NOMO-1 treated with DMSO at 0.1 percent for 48 hours (cell line): ENCODE measurements around the gene POU2AF1.

Source experiments
- DNase-seq: peaks from one replicate; lab custom pipeline; 2025; ENCODE audit not compliant: unreplicated experiment; lab: John Stamatoyannopoulos, UW

Gene POU2AF1

DNA sequence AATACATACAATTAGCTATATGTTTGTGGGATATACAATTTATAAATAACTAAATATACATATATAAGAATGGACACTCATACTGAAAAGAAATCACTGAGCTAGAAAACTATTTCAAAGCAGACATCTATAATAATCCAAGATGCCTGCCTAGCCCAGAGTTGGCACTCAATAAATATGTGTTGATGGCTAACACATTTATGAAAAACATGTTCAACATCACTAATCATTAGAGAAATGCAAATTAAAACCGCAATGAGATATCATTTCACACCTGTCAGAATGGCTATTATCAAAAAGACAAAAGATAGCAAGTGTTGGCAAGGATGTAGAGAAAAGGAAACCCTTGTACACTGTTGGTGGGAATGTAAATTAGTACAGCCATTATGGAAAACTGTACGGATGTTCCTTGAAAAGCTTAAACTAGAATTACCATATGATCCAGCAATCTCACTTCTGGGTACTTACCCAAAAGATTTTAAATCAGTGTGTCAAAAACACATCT is 29.8 kb downstream of the POU2AF1 start:
- DNase-seq = no peak

DNA sequence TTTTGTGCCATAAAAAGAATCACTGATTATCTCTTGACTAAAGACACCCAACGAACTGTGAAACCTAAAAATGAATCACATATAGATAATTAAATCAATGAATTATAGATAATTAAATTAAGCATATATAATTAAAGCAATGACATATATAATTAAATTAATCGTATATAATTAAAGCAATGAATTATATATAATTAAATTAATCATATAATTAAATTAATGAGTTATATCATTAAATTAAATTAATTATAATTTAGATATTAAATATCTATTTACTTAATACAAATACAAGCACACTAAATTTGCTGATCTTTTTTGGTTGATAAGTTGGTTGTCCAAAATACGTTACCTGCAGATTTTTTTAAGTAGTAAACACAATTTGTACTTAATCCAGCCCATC is 30.9 kb downstream of the POU2AF1 start:
- no peak for DNase-seq

DNA sequence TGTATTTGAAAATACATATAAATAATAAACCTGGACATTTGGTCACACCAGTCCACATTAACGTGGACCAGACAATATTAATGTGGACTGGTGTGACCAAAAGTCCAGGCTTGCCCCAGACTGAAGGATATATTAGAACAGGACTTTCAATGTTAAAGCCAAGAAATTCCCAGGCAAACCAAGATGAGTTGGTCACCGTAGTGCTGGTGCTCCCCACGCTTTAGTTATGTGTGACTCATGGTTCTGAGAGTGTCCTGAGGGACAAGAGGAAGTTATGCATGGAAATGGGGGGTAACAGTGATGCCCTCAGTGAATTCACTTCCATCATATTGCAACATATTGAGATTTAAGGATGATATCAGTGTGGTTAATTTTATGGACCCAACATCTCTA is 31.4 kb downstream of the POU2AF1 start:
- no peak for DNase-seq

DNA sequence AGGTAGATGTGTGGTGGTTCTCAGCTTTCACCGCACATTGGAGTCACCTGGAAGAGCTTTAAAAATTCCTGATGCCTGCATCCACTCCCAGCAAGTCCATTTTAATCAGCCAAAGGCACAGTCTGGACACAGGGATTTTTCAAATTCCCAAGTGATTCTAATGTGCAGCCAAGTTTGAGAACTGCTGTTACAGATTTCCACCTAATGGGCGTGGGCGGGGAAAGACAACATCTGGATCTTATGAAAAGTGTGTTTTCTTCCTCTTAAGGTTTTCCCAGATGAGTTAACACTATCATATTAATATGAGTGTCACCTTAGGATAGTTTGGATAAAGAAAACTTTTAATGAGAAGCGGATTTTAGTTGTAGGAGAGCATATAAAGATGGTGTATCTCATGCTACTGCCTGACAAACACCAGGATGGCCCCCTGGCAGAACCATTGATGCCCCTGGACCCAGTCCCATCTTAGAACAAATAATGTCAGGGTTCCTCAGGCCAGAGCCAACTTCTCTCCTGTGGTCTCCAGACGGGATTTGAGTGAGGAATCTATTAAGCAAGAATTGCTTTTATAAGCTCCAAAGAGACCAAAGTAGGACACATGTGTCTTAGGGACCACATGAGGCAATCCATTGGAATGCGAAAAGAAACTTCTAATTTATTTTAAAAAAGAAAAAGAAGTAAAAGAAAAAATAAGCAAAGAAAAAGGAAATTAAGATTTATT is 31.9 kb downstream of the POU2AF1 start:
- DNase-seq = no peak

DNA sequence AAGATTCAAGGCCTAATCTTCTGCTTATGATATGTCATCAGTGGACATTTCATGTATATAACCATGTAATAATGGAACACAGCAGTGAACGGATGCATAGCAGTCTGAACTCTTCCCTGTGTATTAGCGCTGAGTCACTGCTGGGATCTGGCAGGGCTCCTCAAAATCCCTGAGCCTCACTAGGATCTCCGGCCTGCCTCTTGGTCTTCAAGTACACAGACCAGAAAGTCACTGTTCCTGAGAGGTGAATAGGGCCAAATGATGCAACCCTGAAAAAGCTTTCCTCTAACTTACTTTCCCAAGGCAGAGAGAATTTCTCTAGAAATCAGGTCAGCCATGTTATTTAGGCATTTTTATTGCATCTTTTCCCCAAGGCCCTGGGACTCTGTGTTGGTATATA is 35.0 kb downstream of the POU2AF1 start:
- no peak for DNase-seq

DNA sequence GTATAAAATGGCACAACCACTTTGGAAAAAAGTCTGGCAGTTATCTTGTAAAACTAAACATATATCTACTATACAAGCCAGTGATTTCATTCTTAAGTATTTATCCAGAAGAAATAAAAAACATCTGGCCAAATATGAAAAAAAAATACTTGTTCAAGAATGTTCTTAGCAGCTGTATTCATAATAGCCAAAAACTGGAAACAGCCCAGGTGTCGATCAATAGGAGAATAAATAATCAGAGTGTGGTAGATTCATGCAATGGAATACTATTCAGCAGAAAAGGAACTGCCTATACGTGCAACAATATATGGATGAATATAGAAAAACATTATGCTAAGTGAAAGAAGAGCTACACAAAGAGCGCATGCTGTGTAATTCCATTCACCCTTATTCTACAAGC is 36.7 kb downstream of the POU2AF1 start:
- no peak for DNase-seq

DNA sequence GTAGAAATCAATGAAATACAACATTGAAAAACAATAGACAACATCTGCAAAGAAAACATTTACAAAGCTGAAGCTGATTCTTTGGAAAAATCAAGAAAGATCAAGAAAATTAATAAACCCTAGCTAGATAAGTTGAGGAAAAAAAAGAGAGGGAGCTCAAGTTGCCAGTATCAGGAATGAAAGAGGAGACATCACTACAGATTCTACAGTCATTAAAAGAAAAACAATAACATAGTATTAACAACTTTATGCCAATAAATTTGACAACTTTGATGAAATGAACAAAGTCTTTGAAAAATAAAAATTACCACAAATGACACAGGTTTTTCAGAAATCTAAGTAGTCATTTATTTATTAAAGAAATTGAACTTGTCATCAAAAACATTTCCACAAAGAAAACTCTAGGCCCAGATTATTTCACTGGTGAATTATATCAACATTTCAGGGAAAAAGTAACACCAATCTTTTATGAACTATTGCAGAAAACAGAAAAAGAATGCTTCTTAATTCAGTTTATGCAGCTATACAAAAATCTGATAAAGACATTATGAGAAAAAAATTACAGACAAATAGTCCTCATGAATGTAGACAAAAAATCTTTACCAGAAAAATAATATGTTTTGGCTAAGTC is 39.2 kb downstream of the POU2AF1 start:
- DNase-seq = no peak

DNA sequence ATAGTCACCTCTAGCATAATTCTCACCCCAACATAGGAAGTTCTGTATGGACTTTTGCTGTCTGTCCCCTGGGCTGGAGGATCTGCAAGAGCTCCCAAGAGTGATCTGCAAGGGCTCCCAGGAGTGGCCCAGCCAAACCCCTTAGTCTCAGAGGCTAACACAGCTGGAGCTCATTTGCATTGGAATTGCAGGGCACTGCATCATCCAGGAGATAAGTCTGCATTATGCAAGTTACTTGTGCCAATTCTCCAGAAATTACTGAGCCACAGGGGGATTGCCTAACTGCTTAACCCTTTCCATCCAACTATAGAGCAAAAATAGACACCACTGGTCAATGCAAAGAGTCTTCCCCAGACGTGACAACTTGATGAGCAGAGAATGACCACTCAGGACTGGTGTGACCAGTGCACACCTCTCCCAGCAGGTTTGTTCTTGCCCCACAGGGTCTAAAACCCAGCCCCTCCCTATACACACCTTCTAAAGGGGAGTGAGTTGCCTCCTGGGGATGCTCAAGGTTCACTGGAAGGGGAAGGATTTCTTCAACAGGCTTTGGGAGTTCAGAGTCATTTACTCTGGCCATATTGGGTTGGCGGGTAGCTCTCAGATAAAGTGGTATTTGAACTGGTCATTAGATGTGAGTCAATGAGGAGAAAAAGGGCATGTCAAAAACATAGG is 42.4 kb downstream of the POU2AF1 start:
- DNase-seq = no peak

DNA sequence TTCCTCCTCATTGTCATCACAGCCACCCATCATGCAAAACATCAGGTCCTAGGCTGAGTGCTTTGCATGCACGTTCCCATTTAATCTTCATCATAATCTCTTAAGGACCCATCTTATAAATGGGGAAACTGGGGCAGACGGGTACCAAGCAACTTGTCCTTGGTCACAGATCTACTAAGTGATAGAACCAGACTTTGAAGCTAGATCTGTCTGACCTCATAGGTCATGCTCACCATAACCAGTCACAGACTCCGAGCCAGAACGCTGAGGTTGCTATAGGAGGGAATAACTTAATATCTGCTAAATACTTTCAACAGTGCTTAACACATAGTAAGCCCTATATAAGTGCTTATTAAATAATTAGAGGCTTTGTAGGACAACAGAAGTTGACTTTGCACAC is 43.0 kb downstream of the POU2AF1 start:
- DNase-seq = no peak

DNA sequence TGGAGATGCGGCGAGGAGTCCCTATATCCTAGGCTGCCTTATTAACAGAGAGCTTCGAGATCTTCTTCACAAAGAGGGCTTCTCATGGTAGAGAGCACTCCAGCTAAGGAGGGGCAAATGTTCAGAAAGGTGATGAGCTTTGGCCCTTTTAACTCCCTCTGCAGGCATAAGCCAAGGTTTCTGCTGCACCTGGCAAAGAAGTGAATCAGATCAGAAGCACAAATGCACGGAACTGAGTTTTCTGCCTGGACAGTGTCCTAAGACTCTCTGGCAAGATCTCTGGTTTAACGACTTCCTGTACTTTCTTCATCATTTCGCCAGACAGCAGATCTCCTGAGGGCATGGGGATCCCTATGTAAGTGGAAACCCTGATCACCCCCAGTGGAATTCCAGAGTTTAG is 43.5 kb downstream of the POU2AF1 start:
- DNase-seq = peak; percentile 3

DNA sequence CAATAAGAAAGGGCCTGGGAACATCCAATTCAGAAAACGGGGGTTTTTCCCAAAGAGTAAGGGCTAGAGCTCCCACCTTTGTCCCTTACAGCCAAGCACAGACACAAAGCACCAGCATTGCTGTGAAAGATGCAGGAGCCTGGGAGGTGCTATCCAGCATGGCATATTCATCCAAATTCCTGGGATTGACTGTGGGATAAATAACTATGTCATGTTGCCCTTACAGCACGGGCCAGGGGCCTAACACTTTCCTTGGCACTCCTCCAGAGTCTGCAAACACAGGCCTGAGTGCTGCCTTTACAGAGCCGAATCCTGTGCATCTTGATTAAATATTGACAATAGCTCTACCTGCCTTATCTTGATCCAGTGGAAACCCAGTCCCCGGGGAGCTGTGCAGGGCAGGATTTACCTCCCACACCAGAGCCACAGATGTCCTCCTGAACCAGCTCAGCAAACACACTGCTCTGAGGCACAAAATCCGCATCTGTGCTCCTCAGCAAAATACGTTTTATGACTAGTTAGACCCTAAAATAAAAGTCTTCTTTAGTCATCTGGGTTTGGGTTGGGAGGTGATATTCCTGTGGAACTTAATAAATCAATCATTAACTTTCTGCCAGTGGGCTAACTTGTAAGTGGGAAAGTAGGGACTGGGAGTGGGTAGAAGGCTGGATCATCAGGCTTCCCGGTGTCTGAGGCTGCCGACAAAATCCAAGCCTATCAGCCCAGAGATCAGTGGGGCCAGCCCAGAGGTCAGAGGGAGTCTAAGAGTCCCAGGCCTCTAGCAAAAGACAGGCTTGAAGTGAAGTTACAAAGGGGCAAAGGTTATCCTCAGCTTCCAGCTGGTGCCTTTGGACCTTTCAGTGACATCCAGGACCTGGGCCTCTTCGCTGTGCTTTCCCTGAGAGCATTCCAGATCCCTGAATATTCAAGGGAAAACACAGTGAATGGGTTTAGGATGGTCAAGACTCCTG is 44.3 kb downstream of the POU2AF1 start:
- DNase-seq = no peak

DNA sequence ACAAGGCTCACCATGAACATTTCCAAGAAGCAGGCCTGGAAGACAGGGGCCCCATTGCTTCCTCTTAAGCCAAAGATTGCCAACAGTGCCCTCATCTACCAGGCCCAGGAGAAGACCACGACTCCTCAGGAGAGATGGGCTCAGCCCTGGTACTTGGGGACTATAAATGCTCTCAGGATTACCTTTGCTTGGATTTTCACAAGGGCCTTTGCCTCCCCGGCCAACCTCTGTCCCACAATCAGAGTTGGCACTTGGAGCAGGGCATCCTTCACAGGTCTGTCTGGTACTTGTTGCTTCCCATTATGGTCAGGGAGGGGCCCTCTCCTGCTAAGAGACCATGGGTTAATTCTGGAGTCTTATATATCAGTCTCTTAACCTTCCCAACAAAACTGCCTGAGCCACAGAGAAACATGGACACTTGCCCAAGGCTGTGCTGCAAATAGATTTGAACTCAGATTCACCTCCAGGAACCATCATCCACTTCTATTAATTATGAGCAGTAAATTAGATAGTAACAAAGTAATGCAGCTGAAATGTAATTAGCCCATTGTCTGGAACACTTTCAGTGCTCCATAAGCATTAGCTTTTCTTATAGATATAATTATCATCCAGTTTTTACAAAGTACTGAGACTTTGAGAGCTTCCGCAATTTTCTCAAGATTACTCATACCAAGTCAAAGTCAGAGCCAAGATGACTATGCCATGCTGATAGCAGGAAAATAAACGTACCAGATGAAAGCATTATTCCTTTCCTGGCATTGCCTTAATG is 47.2 kb downstream of the POU2AF1 start:
- DNase-seq = no peak

DNA sequence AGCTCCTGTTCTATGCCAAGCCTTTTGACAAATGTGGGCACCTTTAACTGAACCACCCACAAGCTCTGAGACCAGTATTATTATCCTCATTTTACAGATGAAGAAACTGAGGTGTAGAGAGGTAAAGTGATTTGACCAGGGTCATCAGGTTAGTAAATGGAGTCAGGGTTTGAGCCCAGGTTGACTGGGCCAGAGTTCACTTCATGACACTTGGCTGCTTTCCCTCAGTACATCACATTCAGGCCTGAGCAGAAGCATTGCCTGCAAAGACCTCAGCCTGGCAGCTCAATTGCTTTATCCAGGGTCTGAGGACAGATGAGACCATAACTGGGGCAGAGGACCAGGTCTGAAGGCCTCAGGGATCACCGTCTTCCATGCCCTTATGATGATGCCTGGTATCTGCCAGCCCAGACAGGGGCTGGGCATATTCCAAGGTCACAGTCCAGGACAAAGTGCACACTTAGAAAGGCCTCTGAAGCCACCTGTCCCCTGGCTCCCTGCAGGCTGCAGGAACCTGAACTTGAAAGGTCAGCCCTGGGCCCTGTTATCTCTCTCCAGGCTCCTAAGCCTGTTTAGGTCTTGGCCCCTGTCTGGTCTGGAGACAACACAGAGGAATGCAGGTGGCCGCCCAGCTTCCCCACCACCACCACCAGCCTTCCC is 48.7 kb downstream of the POU2AF1 start:
- no peak for DNase-seq

DNA sequence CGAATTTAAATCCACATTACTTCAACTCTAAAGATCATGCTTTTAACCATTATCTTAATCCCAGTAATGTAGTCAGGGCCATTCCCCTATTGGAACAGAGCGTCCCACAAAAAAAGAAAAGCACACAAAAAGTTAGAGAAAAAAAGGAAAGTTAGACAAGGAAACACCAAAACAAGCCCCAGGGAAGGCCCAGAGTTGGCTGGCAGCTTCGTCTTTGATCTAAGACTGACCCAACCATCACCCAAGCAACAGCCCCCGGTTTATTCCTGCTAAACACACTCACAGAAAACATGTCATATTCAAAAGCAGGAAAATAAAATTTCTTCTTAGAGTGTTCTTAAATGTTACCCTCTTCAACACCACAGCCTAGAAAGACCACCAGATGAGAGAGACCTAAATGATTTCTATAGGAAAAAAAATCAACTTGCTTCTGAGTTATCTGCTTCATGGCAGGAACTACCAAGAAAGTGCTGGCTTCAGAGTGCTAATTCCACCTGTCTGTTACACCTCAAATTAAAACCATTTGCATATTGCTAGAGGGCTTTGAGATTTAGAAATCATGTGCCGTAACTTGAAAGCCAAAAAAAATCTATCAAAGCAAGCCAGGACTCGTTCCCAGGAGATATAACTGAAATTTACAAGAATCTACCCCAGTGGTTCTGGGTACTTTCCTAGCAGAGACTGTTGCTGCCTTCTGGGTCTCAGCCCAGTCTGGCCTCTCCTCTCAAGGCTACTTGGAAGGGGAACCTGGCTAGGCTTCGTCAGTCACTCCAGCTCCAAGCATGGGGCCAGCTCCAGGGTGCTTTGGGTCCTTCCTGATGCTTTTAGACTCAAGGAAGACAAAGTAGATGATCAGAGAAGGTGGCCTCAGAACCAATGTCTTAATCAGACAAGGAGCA is 49.5 kb downstream of the POU2AF1 start:
- no peak for DNase-seq

DNA sequence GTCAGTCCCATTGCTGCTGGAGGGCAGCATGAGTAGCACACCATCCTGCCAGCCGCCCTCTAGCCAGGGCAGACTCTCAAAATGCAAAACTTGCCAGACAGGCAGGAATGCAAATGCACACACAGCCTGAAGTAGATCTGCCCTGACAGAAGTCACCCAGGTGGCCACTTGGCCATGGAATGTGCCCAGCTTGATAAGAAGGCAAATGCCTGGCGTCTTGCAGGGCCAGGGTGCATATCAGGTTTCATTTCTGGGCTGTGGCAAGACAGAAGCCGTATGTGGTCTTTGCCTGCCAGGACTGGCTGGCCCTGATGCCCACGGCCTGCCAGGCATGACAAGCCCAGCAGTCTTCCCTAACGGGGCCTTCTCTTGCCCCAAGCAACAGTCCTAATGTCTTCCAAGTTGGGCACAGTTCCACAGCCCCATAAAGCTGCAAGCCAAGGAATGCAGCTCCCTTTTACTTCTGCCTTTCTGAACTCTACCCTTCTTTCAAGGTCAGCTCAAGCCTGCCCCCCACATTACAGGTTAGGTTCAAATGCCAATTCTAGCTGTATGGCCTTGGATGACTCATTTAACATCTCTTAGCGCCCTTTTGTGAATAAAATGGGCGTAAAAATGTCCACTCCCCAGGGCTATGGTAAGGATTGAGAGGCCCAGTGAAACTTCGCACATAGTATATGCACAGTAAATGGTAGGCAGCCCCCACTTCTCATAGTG is 51.0 kb downstream of the POU2AF1 start:
- DNase-seq = no peak

DNA sequence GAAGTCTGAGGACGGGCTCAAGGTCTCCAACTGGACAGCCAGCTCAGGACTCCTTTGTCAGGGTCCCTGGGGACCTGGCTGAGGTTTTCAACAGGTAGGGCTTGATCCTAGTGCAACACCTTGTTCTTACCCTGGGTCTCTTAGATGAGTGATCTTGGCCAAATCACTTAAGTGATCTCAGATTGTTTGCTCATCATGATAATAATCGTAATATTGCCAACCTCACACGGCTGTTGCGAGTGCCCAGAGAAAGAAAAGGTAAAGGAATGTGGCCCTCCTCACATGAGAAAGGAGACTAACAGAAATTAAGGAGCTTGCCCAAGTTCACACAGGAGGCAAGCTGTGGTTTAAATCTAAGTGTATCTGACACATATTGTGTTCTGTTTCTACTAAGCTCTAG is 52.3 kb downstream of the POU2AF1 start:
- DNase-seq = no peak

DNA sequence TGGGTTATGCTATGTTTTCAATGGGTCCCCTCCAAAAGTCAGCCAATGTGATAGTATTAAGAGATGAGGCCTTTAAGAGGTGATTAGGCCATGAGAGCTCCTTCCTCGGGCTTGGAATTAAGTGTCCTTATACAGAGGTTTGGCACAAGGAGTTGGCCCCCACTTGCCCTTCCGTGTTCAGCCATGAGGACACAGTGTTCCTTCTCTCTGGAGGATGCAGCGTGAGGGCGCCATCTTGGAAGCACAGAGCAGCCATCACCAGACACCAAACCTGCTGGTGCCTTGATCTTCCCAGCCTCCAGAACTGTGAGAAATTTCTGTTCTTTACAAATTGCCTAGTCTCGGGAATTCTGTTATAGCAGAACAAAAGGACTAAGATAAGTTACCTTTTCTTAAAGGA is 53.8 kb downstream of the POU2AF1 start:
- DNase-seq = no peak

DNA sequence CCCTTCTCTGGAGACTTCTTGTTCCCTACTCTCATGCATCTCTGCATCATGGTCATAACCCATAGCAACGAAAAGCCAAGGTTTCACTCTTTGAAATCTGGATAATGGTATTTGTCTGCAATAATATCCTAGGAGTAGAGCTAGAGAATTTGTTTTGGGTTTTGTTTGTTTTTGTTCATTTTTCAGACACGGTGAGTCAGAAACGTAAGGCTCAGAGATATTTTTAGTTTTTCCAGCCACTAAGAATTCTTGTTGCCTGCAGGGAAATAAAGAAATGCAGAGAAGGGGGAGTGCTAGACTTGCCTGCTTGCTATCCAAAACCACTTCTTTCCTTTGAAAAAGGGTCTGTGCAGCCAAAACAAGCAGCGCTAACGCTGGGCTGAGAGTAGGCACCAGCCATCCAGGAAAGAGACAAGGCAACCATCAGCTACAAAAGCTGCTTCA is 54.8 kb downstream of the POU2AF1 start:
- DNase-seq = no peak
